ENCODE results near the gene SGPP1. TPM values are rescaled to one million over a fixed set of nuclear protein-coding genes. Genes with fewer than 3 reads are reported as not detected.
A peak's percentile ranks its signal among the peaks of the same experiment; 100 is the strongest.

Gene SGPP1
- total and polyA plus RNA-seq, 4 experiments from 2014 or later: 12.2 to 15.2 (median 12.5) TPM

- peaks cover 3% of the 10 kb centered on the region for H3K36me3 ChIP-seq (ENCODE audit: insufficient read depth, low read length)
- intact Hi-C loops (cut with micrococcal nuclease): no loop called here
- H3K9me3 ChIP-seq (ENCODE audit: control insufficient read depth in 1 of 2, low read length in 2 of 2): no peaks in the 10 kb centered on the region
- CTCF ChIA-PET (ENCODE audit: partially characterized antibody): interaction anchor here (0.7 to 1.1 kb wide), 2 partner anchors 26 to 96 kb away, joined by 3 read pairs; no protein-coding TSS in a partner anchor
- H3K27me3 ChIP-seq (ENCODE audit: insufficient read depth, low read length): no peaks in the 10 kb centered on the region
- H3K4me1 ChIP-seq (ENCODE audit: insufficient read depth, low read length): no peaks in the 10 kb centered on the region
- H3K27me3 Mint-ChIP-seq: no peaks in the 10 kb centered on the region
- H3K4me1 Mint-ChIP-seq: peaks cover 0 to 1% (median 0%) of the 10 kb centered on the region in 4 donors
- H3K4me3 ChIP-seq (ENCODE audit: low read length in 2 of 2): no peak overlapping the region
- peaks cover 11 to 18% of the 10 kb centered on the region in 2 donors for H3K36me3 Mint-ChIP-seq
- no peak overlapping the region for H3K4me3 Mint-ChIP-seq
- peak overlapping the region in 2 of 7 donors; percentile 37 to 57 for H3K27ac Mint-ChIP-seq
- no peak for DNase-seq
- no peaks in the 10 kb centered on the region for H3K9me3 Mint-ChIP-seq
- H3K27ac ChIP-seq (ENCODE audit: low read depth, low read length): no peak overlapping the region
- POLR2A ChIA-PET (ENCODE audit: partially characterized antibody): interaction anchor here (1.0 kb wide), 1 partner anchor 37 kb away, joined by 5 read pairs; the partner anchor contains the start of gene WDR89
Measured at GRCh38 chr14:63678536-63678935, 49.3 kb downstream of the SGPP1 start.

- Histone ChIP-seq H3K9me3 (ENCODE audit: control insufficient read depth in 1 of 2, low read length in 2 of 2) (no peaks in the 10 kb centered on the region), H3K27me3 (ENCODE audit: insufficient read depth, low read length) (no peaks in the 10 kb centered on the region), H3K36me3 (ENCODE audit: insufficient read depth, low read length) (peaks cover 3% of the 10 kb centered on the region), H3K27ac (ENCODE audit: low read depth, low read length) (no peak overlapping the region), H3K4me1 (ENCODE audit: insufficient read depth, low read length) (no peaks in the 10 kb centered on the region), H3K4me3 (ENCODE audit: low read length in 2 of 2) (no peak overlapping the region)
- Mint-ChIP-seq H3K27ac (peak overlapping the region in 1 of 7 donors; percentile 62), H3K27me3 (no peaks in the 10 kb centered on the region), H3K4me3 (no peak overlapping the region), H3K36me3 (peaks cover 11 to 18% of the 10 kb centered on the region in 2 donors), H3K9me3 (no peaks in the 10 kb centered on the region), H3K4me1 (peaks cover 0 to 1% (median 0%) of the 10 kb centered on the region in 4 donors)
- DNase-seq: no peak
- CTCF ChIA-PET (ENCODE audit: partially characterized antibody): interaction anchor here (0.7 to 1.1 kb wide), 2 partner anchors 26 to 96 kb away, joined by 3 read pairs; no protein-coding TSS in a partner anchor
- intact Hi-C loops (cut with micrococcal nuclease): no loop called here
- POLR2A ChIA-PET (ENCODE audit: partially characterized antibody): interaction anchor here (1.0 kb wide), 1 partner anchor 37 kb away, joined by 5 read pairs; the partner anchor contains the start of gene WDR89
Measured at GRCh38 chr14:63677891-63678379, 49.9 kb downstream of the SGPP1 start.

GRCh38 chr14:63676615-63677014 lies 51.2 kb downstream of the SGPP1 start:
- Histone ChIP-seq H3K4me1 (ENCODE audit: insufficient read depth, low read length) (no peaks in the 10 kb centered on the region), H3K9me3 (ENCODE audit: control insufficient read depth in 1 of 2, low read length in 2 of 2) (no peaks in the 10 kb centered on the region), H3K27ac (ENCODE audit: low read depth, low read length) (no peak overlapping the region), H3K27me3 (ENCODE audit: insufficient read depth, low read length) (no peaks in the 10 kb centered on the region), H3K36me3 (ENCODE audit: insufficient read depth, low read length) (no peaks in the 10 kb centered on the region), H3K4me3 (ENCODE audit: low read length in 2 of 2) (no peak overlapping the region)
- ChIA-PET CTCF (ENCODE audit: partially characterized antibody) (no interaction called here), POLR2A (ENCODE audit: partially characterized antibody) (no interaction called here)
- DNase-seq: no peak
- peak overlapping the region in 1 of 7 donors; percentile 6 for H3K27ac Mint-ChIP-seq
- peaks cover 0 to 1% (median 0%) of the 10 kb centered on the region in 4 donors for H3K4me1 Mint-ChIP-seq
- peaks cover 11 to 14% of the 10 kb centered on the region in 2 donors for H3K36me3 Mint-ChIP-seq
- no peak overlapping the region for H3K4me3 Mint-ChIP-seq
- intact Hi-C loops (cut with micrococcal nuclease): no loop called here
- no peaks in the 10 kb centered on the region for H3K9me3 Mint-ChIP-seq
- H3K27me3 Mint-ChIP-seq: no peaks in the 10 kb centered on the region

GRCh38 chr14:63673886-63674497 lies 53.9 kb downstream of the SGPP1 start:
- Histone ChIP-seq H3K27me3 (ENCODE audit: insufficient read depth, low read length) (no peaks in the 10 kb centered on the region), H3K4me1 (ENCODE audit: insufficient read depth, low read length) (no peaks in the 10 kb centered on the region), H3K4me3 (ENCODE audit: low read length in 2 of 2) (no peak overlapping the region), H3K36me3 (ENCODE audit: insufficient read depth, low read length) (no peaks in the 10 kb centered on the region), H3K27ac (ENCODE audit: low read depth, low read length) (no peak overlapping the region), H3K9me3 (ENCODE audit: control insufficient read depth in 1 of 2, low read length in 2 of 2) (no peaks in the 10 kb centered on the region)
- CTCF ChIA-PET (ENCODE audit: partially characterized antibody): no interaction called here
- H3K4me1 Mint-ChIP-seq: peaks cover 0 to 1% (median 0%) of the 10 kb centered on the region in 4 donors
- H3K27ac Mint-ChIP-seq: peak overlapping the region in 2 of 7 donors; percentile 1 to 80
- no peak overlapping the region for H3K4me3 Mint-ChIP-seq
- no peak for DNase-seq
- no peaks in the 10 kb centered on the region for H3K27me3 Mint-ChIP-seq
- no peaks in the 10 kb centered on the region for H3K9me3 Mint-ChIP-seq
- peaks cover 8% of the 10 kb centered on the region in 2 donors for H3K36me3 Mint-ChIP-seq
- POLR2A ChIA-PET (ENCODE audit: partially characterized antibody): no interaction called here
- intact Hi-C loops (cut with micrococcal nuclease): no loop called here

GRCh38 chr14:63673255-63673654 lies 54.6 kb downstream of the SGPP1 start:
- CTCF ChIA-PET (ENCODE audit: partially characterized antibody): no interaction called here
- intact Hi-C loops (cut with micrococcal nuclease): no loop called here

GRCh38 chr14:63672417-63673180 lies 55.3 kb downstream of the SGPP1 start:
- Histone ChIP-seq H3K36me3 (ENCODE audit: insufficient read depth, low read length) (no peaks in the 10 kb centered on the region), H3K9me3 (ENCODE audit: control insufficient read depth in 1 of 2, low read length in 2 of 2) (no peaks in the 10 kb centered on the region), H3K4me3 (ENCODE audit: low read length in 2 of 2) (no peak overlapping the region), H3K27ac (ENCODE audit: low read depth, low read length) (no peak overlapping the region), H3K4me1 (ENCODE audit: insufficient read depth, low read length) (no peaks in the 10 kb centered on the region), H3K27me3 (ENCODE audit: insufficient read depth, low read length) (no peaks in the 10 kb centered on the region)
- Mint-ChIP-seq H3K9me3 (no peaks in the 10 kb centered on the region), H3K4me1 (peaks cover 0 to 1% (median 0%) of the 10 kb centered on the region in 4 donors), H3K4me3 (no peak overlapping the region), H3K27ac (peak overlapping the region in 1 of 7 donors; percentile 81), H3K27me3 (no peaks in the 10 kb centered on the region), H3K36me3 (peaks cover 6 to 8% of the 10 kb centered on the region in 2 donors)
- ChIA-PET POLR2A (ENCODE audit: partially characterized antibody) (no interaction called here), CTCF (ENCODE audit: partially characterized antibody) (no interaction called here)
- no peak for DNase-seq
- intact Hi-C loops (cut with micrococcal nuclease): no loop called here

More at GRCh38 chr14:63673255-63673654, 54.6 kb downstream of the SGPP1 start:
- H3K9me3 Mint-ChIP-seq: no peaks in the 10 kb centered on the region
- POLR2A ChIA-PET (ENCODE audit: partially characterized antibody): no interaction called here
- H3K36me3 ChIP-seq (ENCODE audit: insufficient read depth, low read length): no peaks in the 10 kb centered on the region
- peaks cover 0 to 1% (median 0%) of the 10 kb centered on the region in 4 donors for H3K4me1 Mint-ChIP-seq
- no peak overlapping the region for H3K4me3 Mint-ChIP-seq
- no peaks in the 10 kb centered on the region for H3K4me1 ChIP-seq (ENCODE audit: insufficient read depth, low read length)
- no peak overlapping the region for H3K27ac ChIP-seq (ENCODE audit: low read depth, low read length)
- peak overlapping the region in 1 of 7 donors; percentile 81 for H3K27ac Mint-ChIP-seq
- H3K27me3 ChIP-seq (ENCODE audit: insufficient read depth, low read length): no peaks in the 10 kb centered on the region
- no peak for DNase-seq
- no peaks in the 10 kb centered on the region for H3K27me3 Mint-ChIP-seq
- no peaks in the 10 kb centered on the region for H3K9me3 ChIP-seq (ENCODE audit: control insufficient read depth in 1 of 2, low read length in 2 of 2)
- H3K4me3 ChIP-seq (ENCODE audit: low read length in 2 of 2): no peak overlapping the region
- H3K36me3 Mint-ChIP-seq: peaks cover 8% of the 10 kb centered on the region in 2 donors

GRCh38 chr14:63671987-63672386 lies 55.9 kb downstream of the SGPP1 start:
- Mint-ChIP-seq H3K27ac (no peak overlapping the region), H3K9me3 (no peaks in the 10 kb centered on the region), H3K27me3 (no peaks in the 10 kb centered on the region), H3K36me3 (peaks cover 3 to 5% of the 10 kb centered on the region in 2 donors), H3K4me1 (peaks cover 0 to 1% (median 0%) of the 10 kb centered on the region in 4 donors), H3K4me3 (no peak overlapping the region)
- Histone ChIP-seq H3K36me3 (ENCODE audit: insufficient read depth, low read length) (no peaks in the 10 kb centered on the region), H3K4me1 (ENCODE audit: insufficient read depth, low read length) (no peaks in the 10 kb centered on the region), H3K9me3 (ENCODE audit: control insufficient read depth in 1 of 2, low read length in 2 of 2) (no peaks in the 10 kb centered on the region), H3K27me3 (ENCODE audit: insufficient read depth, low read length) (no peaks in the 10 kb centered on the region), H3K27ac (ENCODE audit: low read depth, low read length) (no peak overlapping the region), H3K4me3 (ENCODE audit: low read length in 2 of 2) (no peak overlapping the region)
- intact Hi-C loops (cut with micrococcal nuclease): no loop called here
- ChIA-PET CTCF (ENCODE audit: partially characterized antibody) (no interaction called here), POLR2A (ENCODE audit: partially characterized antibody) (no interaction called here)
- DNase-seq: no peak
